Mammary microvascular endothelial cell (primary cell): ENCODE data around the gene ERCC6L2. TPM values are rescaled to one million over a fixed set of nuclear protein-coding genes. Genes with fewer than 3 reads are reported as not detected.

Experiments
- total RNA-seq: library from RNA; depleted of rRNA; stranded (reverse); fragments of >200 nt; gene quantifications from 2 replicates; pipeline ENCODE4 v1.2.3, GENCODE V29; 2015

ERCC6L2 gene
- 26.3 and 28.5 TPM in 2 replicates for total RNA-seq

GRCh38 chr9:95875305-95876137, at the start of gene ERCC6L2:
ERCC6L2 (plus strand) TSS chr9:95875691; CDS start chr9:95876039, 348 bp downstream.

